Sigmoid colon (tissue), 4 donors: ENCODE results near the gene CHRNA4.

ENCODE experiments used
- EP300 ChIP-seq, 4 donors: sonication (generic); formaldehyde crosslinking; IDR thresholded peaks; one replicate each; pipeline ENCODE4 v1.6.1; 2017; ENCODE audit warnings: antibody characterized with exemption in 4 of 4
- POLR2A ChIP-seq, 2 donors: fragments of 450-650 bp; IDR thresholded peaks; one replicate each; pipeline ENCODE4 v1.6.1; 2016; ENCODE audit warnings: antibody characterized with exemption in 2 of 2, mild to moderate bottlenecking in 2 of 2, moderate library complexity in 2 of 2
- POLR2AphosphoS5 ChIP-seq, 4 donors: sonication (generic); formaldehyde crosslinking; IDR thresholded peaks; one replicate each; pipeline ENCODE4 v1.6.1; 2017; ENCODE audit warnings: antibody characterized with exemption in 4 of 4
- TF ChIP-seq, protein P1 (sequence below), 4 experiments: fragments of 450-650 bp in 3 of 4; fragments of 200-600 bp in 1 of 4; IDR thresholded peaks; one replicate each; pipeline ENCODE4 v1.5.1; 2016 to 2019; ENCODE audit warnings: antibody characterized with exemption in 4 of 4, mild to moderate bottlenecking in 3 of 4, moderate library complexity in 2 of 4

DNA sequence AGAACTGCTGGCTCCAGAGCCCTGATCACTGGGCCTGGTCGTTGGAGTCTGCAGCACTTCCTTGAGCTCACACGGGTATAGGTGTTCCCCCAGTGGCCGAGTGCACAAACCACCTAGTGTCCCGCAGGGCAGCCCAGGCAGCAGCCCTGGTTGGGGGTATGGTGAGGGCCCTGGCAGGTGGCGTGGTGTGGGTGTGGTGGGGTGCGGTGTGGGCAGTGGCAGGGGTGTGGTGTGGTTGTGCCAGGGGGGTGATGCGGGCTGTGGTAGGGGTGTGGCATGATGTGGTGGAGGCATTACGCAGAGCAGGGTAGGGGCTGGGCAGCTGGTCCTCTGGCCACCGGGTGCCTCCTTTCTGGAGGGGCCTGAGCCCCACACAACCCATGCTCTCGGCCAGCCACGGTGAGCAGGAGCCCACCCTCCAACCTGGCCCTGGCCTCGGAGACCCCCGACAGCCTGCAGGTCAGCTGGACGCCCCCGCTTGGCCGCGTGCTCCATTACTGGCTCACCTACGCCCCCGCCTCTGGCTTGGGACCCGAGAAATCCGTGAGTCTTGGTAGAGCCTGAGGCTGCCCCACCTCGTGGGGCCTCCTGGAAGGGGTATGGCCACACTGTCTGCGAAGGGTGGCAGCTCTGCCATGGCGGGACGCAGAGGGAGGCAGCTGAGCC lies 47.7 kb downstream of the CHRNA4 start:
- TF ChIP-seq, protein P1, sequence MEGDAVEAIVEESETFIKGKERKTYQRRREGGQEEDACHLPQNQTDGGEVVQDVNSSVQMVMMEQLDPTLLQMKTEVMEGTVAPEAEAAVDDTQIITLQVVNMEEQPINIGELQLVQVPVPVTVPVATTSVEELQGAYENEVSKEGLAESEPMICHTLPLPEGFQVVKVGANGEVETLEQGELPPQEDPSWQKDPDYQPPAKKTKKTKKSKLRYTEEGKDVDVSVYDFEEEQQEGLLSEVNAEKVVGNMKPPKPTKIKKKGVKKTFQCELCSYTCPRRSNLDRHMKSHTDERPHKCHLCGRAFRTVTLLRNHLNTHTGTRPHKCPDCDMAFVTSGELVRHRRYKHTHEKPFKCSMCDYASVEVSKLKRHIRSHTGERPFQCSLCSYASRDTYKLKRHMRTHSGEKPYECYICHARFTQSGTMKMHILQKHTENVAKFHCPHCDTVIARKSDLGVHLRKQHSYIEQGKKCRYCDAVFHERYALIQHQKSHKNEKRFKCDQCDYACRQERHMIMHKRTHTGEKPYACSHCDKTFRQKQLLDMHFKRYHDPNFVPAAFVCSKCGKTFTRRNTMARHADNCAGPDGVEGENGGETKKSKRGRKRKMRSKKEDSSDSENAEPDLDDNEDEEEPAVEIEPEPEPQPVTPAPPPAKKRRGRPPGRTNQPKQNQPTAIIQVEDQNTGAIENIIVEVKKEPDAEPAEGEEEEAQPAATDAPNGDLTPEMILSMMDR (IDR thresholded peaks at IDR 0.05), result no peak
- TF ChIP-seq POLR2A (IDR thresholded peaks at IDR 0.05), result no peak
- no peak for TF ChIP-seq POLR2AphosphoS5 (IDR thresholded peaks at IDR 0.05)
- no peak for TF ChIP-seq EP300 (IDR thresholded peaks at IDR 0.05)
